GM18870 (cell line): ENCODE data around the gene DCAF15.
A peak's percentile ranks its signal among the peaks of the same experiment; 100 is the strongest.

Source experiments
- ATAC-seq: cut with Tn5 transposase; IDR thresholded peaks from one replicate; pipeline ENCODE4 v1.9.1; 2021; ENCODE audit warnings: moderate library complexity; ENCODE audit not compliant: unreplicated experiment

The DCAF15 gene

DNA sequence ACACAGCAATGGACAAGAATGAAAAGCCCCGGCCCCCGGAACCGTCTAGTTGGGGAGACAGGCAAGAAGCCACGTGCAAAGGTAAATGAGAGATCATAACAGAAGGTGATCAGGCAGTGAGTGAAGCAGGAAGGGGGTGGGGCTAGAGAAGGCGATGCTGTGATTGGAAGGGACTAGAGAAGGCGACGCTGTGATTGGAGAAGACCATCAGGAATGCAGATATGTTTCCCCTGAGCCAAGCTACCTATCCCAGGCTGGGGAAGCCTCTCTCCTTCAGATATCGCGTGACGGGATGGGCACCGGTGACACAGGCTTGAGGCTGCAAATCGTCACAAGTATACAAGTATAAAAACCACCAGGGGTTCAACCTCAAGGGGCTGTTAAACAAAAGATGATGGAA, 21.8 kb downstream of the DCAF15 start:
- ATAC-seq: no peak

- ATAC-seq: no peak
Measured at GRCh38 chr19:13975870-13976269, 23.6 kb downstream of the DCAF15 start.

- ATAC-seq: no peak
Measured at GRCh38 chr19:13976446-13976845, 24.1 kb downstream of the DCAF15 start.

DNA sequence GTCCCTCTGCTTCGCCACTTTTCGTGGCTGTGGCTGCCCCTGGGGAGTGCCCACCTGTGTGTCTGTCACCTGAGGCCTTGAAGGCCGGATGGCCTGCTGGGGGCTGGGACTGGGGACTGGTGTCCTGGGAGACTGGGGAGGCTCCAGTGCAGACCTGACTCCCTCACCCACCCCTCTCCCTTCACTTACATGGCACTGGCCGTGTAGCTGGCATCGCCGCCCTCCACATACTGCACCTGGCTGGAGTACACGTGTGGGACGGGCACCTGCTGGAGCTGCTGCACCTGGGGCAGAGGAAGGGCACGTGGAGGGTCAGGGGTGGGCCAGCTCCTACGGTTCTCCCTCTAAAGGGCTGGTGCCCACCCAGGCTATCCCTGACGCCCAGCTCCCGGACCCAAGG, 25.5 kb downstream of the DCAF15 start:
- no peak for ATAC-seq

GRCh38 chr19:13978351-13979243, 26.3 kb downstream of the DCAF15 start:
- ATAC-seq: no peak

- ATAC-seq: no peak
Measured at GRCh38 chr19:13979244-13979615, 26.9 kb downstream of the DCAF15 start.

DNA sequence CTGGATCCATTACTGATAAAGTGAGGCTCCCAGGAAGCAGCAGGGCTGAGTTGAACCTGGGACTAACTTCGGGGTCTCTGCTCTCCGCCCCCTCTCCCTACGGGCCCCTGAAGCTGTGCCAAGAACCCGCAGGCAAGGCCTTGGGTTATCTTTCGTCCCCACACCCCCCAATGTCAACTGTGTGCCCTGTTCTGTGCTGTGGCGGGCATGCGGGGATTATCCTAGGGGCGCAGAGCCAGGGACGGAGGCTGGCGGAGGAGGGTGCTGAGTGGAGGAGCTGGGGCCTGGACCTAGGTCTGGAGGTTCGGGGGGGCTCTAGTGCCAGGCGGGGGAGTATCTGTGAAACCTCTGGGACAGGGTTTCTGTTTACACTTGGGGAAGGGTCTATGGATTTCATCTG, 27.4 kb downstream of the DCAF15 start:
- ATAC-seq: no peak

DNA sequence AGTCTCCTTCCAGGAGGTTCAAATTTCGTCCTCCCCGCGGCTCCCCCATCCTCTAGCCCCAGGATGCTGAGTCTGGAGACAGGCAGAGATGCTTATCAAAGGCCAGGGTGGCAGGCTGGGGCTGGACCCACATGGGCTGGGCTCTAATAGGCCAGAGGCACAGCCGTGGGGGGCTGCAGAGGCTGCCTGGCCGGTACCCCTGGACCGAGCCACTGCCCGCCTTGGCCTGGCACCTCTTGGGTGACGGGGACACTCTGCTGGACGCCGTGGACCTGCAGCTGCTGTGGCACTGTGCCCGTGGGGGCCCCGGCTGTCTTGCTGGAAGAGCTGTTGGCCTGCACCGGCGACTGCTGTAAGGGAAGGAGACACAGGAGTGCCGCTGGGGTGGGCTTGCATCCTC, 28.0 kb downstream of the DCAF15 start:
- ATAC-seq: no peak

DNA sequence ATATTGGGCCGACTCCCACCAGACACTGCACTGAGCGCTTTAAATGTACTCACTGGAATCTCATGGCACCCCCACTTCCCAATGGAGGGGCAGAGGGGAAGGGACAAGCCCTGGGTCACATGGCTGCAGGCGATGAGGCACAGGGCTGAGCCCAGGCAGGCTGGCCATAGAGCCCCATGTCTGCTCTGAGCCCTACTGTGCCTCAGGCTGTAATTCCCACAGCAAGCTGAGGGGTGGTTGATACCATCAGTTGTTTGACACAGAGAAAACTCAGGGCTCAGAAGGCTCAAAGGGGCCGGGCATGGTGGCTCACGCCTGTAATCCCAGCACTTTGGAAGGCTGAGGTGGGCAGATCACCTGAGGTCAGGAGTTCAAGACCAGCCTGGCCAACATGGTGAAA, 28.7 kb downstream of the DCAF15 start:
- no peak for ATAC-seq

- ATAC-seq: no peak
Measured at GRCh38 chr19:13981467-13981866, 29.2 kb downstream of the DCAF15 start.

GRCh38 chr19:13981988-13982501, 29.7 kb downstream of the DCAF15 start:
- ATAC-seq: no peak

DNA sequence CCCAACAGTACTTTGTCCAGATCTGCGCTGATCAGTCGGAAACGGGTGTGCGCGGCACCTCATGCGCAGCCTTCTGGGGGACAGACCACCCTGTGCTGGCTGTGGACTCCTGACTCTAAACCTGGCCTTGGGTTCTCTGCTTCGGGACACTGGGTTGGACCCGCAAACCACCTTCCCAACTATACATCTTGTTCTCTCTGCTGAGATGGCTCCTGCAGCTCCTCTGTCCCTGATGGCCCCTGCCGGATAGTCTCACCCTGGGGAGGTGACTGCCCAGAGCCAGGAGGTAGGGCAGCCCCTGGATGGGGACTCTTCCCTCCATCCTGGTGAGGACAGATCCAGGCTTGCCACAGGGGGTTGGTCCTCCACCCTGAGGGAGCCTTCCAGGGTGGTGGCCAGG, 30.5 kb downstream of the DCAF15 start:
- ATAC-seq: no peak

DNA sequence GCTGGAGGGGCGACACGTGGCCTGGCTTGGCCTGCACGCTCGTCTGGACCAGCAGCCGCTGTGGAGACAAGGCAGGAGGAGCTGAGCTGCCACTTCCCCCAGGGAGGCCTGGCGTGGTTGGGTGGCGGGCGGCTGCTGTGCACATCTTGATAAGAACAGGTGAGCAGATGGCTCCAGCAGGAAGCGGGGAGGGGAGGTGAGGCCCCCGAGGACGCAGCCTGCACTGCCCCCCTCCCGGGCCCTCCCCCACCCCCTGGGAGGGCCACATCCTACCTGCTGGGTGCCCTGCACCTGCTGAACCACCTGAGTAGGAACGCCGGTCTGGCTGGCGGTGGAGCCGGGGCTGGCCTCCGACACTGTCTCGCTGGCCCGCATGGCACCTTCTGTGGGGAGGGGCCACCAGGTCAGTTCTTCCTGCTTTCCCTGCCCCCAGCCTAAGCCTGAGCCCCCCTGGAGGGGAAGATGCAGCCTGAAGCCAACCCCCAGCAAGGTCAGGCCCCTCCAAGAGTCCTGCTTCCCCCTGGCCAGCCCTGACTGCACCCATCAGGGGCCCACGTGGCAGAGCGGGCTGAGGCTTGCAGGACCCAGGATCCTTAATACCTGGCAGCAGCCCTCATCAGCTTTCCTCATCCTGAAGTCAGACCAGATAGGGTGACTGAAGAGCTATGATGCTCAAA, 31.0 kb downstream of the DCAF15 start:
- no peak for ATAC-seq

GRCh38 chr19:13984186-13984585, 31.9 kb downstream of the DCAF15 start:
- no peak for ATAC-seq

GRCh38 chr19:13984875-13985741, 32.8 kb downstream of the DCAF15 start:
- ATAC-seq: no peak

DNA sequence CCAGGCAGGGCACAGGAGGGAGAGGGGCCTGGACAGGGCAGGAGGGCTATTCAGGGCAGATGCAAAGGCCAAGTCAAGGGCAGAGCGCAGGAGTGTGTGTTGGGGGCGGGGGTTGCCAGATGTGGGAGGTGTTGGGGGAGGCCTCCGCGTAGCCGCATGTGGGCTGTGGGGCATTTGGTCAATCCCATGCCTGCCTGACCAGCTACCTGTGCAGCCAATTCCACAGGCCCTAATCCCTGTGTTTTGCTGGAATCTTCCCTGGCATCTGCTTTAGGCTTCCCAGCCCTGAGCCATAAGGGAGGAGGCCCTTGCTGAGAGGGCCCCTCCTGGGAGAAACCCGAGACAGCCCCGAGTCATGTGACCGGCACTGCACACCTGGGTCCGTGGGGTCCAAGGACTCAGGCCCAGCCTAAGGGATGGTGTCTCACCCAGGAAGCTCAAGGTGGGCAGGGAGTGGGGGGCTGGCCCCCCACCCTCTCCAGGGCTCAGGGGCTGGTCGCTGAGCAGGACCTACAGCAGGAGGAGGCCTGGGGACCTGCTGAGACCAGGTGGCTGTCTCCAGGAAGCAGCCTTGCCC, 33.5 kb downstream of the DCAF15 start:
- ATAC-seq: peak; percentile 8

- ATAC-seq: peak; percentile 66
Measured at GRCh38 chr19:13986348-13986904, 34.1 kb downstream of the DCAF15 start.

DNA sequence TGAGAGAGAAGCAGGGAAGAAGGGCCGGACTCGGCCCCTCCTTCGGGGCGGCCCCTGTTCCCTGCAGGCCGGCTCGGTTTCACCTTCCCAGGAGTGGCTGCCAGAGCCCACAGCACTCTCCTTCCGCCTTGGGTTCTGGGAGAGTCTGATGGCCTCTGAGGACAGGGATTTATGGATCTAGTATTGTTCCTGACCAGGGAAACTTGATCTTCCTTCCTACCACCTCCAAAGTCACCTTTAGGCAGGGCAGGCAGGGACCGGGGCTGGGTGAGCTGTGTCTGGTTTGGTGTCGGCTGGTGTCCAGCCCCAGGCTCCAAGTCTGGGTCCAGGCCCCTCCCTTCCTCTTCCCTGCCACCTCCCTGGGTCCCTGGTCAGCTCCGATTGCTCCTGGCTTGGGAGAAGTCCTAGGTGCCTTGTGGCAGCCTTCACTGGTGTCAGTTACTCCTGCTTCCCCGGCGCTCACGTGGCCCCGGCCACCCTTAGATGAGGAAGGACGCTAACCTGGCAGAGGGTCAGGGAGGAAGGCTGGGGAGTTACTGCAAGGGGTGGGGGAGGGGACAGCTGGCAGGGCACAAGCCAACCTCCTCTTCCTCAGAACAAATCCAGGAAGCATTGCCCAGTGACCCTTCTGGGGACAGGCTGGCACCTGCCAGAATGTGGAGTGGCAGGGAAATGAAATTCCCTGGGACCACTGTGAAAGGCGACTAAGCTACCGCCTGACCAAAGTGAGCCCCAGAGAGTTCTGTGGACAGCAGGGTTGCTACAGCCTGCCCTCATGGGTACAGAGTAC, 35.0 kb downstream of the DCAF15 start:
- ATAC-seq: no peak

DNA sequence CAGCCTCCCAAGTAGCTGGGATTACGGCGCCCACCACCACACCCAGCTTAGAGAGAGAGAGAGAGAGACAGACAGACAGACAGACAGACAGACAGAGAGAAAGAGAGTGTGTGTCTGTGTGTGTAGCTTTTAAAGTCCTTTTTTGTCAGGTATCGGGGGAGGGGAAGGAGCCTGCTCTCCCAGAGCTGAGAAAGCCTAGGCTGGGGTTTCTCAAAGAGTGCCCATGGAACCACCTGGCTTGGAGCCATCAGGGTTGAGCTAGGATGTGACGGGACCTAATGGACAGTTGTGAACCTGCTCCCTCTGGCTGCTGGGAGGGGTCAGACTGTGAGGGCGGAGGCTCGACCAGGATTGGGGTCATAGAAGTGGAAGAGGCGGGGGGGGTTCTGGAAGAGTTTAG, 37.2 kb downstream of the DCAF15 start:
- no peak for ATAC-seq

- no peak for ATAC-seq
Measured at GRCh38 chr19:13990085-13990484, 37.8 kb downstream of the DCAF15 start.
